GM12875 (cell line): ENCODE data around the gene SIPA1L3.

Experiments
- H3K4me3 ChIP-seq: one replicate; pipeline ENCODE4 v1.5.1; 2011; ENCODE audit warnings: low read depth, low read length, control low read depth
- CTCF ChIP-seq: IDR thresholded peaks from 2 replicates; pipeline ENCODE4 v1.5.1; 2011; ENCODE audit warnings: low read depth, mild to moderate bottlenecking, control low read depth, inconsistent platforms, low read length, moderate library complexity, borderline replicate concordance; ENCODE audit not compliant: insufficient read depth

Gene SIPA1L3

GRCh38 chr19:37955986-37956385 lies 49.0 kb downstream of the SIPA1L3 start:
- H3K4me3 ChIP-seq = no peak overlapping the region
- TF ChIP-seq CTCF = no peak

GRCh38 chr19:37957176-37957575 lies 50.2 kb downstream of the SIPA1L3 start:
- no peak for TF ChIP-seq CTCF

GRCh38 chr19:37959665-37960114 lies 52.7 kb downstream of the SIPA1L3 start:
- no peak overlapping the region for H3K4me3 ChIP-seq
- no peak for TF ChIP-seq CTCF

More at GRCh38 chr19:37957176-37957575, 50.2 kb downstream of the SIPA1L3 start:
- H3K4me3 ChIP-seq = no peak overlapping the region

- no peak for TF ChIP-seq CTCF
- no peak overlapping the region for H3K4me3 ChIP-seq
Measured at GRCh38 chr19:37961198-37961597, 54.2 kb downstream of the SIPA1L3 start.

- TF ChIP-seq CTCF = no peak
Measured at GRCh38 chr19:37963190-37963936, 56.4 kb downstream of the SIPA1L3 start.

GRCh38 chr19:37964109-37964508 lies 57.1 kb downstream of the SIPA1L3 start:
- TF ChIP-seq CTCF = no peak
- H3K4me3 ChIP-seq = no peak overlapping the region

More at GRCh38 chr19:37963190-37963936, 56.4 kb downstream of the SIPA1L3 start:
- no peak overlapping the region for H3K4me3 ChIP-seq

GRCh38 chr19:37966211-37966661 lies 59.2 kb downstream of the SIPA1L3 start:
- no peak overlapping the region for H3K4me3 ChIP-seq
- no peak for TF ChIP-seq CTCF
